ENCODE measurements around the gene SIPA1. TPM values are rescaled to one million over a fixed set of nuclear protein-coding genes. Genes with fewer than 3 reads are reported as not detected.

The SIPA1 gene
- total and polyA plus RNA-seq, 9 of the 15 experiments (the other 6 are each of a cell fraction or from before 2014, with no cell fraction given): 0.25 to 85.8 (median 16.8) TPM

DNA sequence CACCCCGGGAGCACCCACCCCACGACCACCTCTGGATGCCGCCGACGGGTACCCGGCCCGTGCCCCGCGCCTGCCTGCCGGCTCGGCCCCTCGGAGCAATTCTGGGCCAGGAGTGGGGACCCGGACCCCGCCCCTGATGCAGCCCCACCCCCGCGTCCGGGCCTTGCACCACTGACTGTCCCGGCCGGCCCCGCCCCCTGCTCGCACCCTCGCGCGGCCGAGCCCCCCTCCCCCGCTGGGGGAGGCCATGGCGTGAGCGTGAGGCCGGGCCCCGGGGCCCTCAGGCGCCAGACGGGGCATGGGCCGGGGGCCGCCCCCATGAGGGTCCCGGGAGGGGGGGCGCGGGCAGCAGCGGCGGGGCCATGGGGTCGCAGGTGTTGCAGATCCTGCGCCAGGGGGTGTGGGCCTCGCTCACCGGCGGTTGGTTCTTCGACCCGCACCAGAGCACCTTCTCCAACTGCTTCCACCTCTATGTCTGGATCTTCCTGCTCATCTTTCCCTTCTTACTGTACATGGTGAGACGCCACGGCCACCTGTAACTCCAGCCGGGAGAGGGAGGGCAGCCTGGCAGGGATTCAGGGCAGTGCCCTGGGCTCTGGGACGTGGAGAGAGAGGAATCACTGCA, 21.8 kb upstream of the SIPA1 start (continued):
- TF ChIP-seq, protein P1, sequence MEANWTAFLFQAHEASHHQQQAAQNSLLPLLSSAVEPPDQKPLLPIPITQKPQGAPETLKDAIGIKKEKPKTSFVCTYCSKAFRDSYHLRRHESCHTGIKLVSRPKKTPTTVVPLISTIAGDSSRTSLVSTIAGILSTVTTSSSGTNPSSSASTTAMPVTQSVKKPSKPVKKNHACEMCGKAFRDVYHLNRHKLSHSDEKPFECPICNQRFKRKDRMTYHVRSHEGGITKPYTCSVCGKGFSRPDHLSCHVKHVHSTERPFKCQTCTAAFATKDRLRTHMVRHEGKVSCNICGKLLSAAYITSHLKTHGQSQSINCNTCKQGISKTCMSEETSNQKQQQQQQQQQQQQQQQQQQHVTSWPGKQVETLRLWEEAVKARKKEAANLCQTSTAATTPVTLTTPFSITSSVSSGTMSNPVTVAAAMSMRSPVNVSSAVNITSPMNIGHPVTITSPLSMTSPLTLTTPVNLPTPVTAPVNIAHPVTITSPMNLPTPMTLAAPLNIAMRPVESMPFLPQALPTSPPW (CRISPR knock-in tag; IDR thresholded peaks at IDR 0.05): peak; percentile 82
- TF ChIP-seq MYC (IDR thresholded peaks at IDR 0.05; ENCODE audit: low read depth, low read length): peak; percentile 5; the same call in 1 of the 2 replicates
- no peak for TF ChIP-seq MYC (CRISPR knock-in tag; IDR thresholded peaks at IDR 0.05; ENCODE audit: borderline replicate concordance, low read depth)
- TF ChIP-seq KHSRP (IDR thresholded peaks at IDR 0.05): no peak
- TF ChIP-seq SRSF3 (IDR thresholded peaks at IDR 0.05; ENCODE audit: insufficient read depth, low read length): no peak
- TF ChIP-seq, protein P2, sequence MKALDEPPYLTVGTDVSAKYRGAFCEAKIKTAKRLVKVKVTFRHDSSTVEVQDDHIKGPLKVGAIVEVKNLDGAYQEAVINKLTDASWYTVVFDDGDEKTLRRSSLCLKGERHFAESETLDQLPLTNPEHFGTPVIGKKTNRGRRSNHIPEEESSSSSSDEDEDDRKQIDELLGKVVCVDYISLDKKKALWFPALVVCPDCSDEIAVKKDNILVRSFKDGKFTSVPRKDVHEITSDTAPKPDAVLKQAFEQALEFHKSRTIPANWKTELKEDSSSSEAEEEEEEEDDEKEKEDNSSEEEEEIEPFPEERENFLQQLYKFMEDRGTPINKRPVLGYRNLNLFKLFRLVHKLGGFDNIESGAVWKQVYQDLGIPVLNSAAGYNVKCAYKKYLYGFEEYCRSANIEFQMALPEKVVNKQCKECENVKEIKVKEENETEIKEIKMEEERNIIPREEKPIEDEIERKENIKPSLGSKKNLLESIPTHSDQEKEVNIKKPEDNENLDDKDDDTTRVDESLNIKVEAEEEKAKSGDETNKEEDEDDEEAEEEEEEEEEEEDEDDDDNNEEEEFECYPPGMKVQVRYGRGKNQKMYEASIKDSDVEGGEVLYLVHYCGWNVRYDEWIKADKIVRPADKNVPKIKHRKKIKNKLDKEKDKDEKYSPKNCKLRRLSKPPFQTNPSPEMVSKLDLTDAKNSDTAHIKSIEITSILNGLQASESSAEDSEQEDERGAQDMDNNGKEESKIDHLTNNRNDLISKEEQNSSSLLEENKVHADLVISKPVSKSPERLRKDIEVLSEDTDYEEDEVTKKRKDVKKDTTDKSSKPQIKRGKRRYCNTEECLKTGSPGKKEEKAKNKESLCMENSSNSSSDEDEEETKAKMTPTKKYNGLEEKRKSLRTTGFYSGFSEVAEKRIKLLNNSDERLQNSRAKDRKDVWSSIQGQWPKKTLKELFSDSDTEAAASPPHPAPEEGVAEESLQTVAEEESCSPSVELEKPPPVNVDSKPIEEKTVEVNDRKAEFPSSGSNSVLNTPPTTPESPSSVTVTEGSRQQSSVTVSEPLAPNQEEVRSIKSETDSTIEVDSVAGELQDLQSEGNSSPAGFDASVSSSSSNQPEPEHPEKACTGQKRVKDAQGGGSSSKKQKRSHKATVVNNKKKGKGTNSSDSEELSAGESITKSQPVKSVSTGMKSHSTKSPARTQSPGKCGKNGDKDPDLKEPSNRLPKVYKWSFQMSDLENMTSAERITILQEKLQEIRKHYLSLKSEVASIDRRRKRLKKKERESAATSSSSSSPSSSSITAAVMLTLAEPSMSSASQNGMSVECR (CRISPR knock-in tag; IDR thresholded peaks at IDR 0.05): peak; percentile 77
- TF ChIP-seq ETV6 (IDR thresholded peaks at IDR 0.05; ENCODE audit: borderline replicate concordance in 1 of 2, low read depth in 2 of 2, low read length in 1 of 2): no peak
- 0 out of 2 replicates have a peak, but pooled peaks have one; percentile 33 for TF ChIP-seq ETV6 (CRISPR knock-in tag; IDR thresholded peaks at IDR 0.05; ENCODE audit: borderline replicate concordance)
- peak; percentile 29 for TF ChIP-seq PHF20 (IDR thresholded peaks at IDR 0.05; ENCODE audit: partially characterized antibody)
- TF ChIP-seq SIN3A (IDR thresholded peaks at IDR 0.05; ENCODE audit: borderline replicate concordance in 2 of 2, control insufficient read depth in 1 of 2, low read depth in 2 of 2, low read length in 2 of 2): peak in 1 of 2 experiments; percentile 45; a peak in 1 of 4 replicates
- TF ChIP-seq, protein P3, sequence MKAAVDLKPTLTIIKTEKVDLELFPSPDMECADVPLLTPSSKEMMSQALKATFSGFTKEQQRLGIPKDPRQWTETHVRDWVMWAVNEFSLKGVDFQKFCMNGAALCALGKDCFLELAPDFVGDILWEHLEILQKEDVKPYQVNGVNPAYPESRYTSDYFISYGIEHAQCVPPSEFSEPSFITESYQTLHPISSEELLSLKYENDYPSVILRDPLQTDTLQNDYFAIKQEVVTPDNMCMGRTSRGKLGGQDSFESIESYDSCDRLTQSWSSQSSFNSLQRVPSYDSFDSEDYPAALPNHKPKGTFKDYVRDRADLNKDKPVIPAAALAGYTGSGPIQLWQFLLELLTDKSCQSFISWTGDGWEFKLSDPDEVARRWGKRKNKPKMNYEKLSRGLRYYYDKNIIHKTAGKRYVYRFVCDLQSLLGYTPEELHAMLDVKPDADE (conservative IDR thresholded peaks at IDR 0.05; ENCODE audit: control insufficient read depth, low read depth, low read length): peak; percentile 78; the same call in 1 of the 2 replicates
- TF ChIP-seq CHD1 (IDR thresholded peaks at IDR 0.05; ENCODE audit: low read length): peak; percentile 98
- peak; percentile 10 for TF ChIP-seq POLR2G (IDR thresholded peaks at IDR 0.05; ENCODE audit: low read depth, low read length)
- TF ChIP-seq, protein P4, sequence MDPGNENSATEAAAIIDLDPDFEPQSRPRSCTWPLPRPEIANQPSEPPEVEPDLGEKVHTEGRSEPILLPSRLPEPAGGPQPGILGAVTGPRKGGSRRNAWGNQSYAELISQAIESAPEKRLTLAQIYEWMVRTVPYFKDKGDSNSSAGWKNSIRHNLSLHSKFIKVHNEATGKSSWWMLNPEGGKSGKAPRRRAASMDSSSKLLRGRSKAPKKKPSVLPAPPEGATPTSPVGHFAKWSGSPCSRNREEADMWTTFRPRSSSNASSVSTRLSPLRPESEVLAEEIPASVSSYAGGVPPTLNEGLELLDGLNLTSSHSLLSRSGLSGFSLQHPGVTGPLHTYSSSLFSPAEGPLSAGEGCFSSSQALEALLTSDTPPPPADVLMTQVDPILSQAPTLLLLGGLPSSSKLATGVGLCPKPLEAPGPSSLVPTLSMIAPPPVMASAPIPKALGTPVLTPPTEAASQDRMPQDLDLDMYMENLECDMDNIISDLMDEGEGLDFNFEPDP (CRISPR knock-in tag; IDR thresholded peaks at IDR 0.05): no peak
- peak in 1 of 3 experiments; percentile 48 for TF ChIP-seq YY1 (IDR thresholded peaks at IDR 0.05; ENCODE audit: borderline replicate concordance in 1 of 3, control insufficient read depth in 1 of 3, extremely low read depth in 1 of 3, insufficient read depth in 3 of 3, insufficient read length in 1 of 3, insufficient replicate concordance in 2 of 3, low read depth in 1 of 3, low read length in 2 of 3)
- TF ChIP-seq EGR1 (conservative IDR thresholded peaks at IDR 0.05): peak; percentile 38; the same call in 1 of the 2 replicates
- no peak for TF ChIP-seq E2F3 (CRISPR knock-in tag; IDR thresholded peaks at IDR 0.05)
